Transverse colon (tissue), 3 donors: ENCODE results near the gene UQCC2.

Source experiments
- EP300 ChIP-seq: sonication (generic); formaldehyde crosslinking; IDR thresholded peaks from one replicate; pipeline ENCODE4 v1.6.1; 2017; ENCODE audit warnings: antibody characterized with exemption, low read depth
- POLR2A ChIP-seq: fragments of 450-650 bp; IDR thresholded peaks from one replicate; pipeline ENCODE4 v1.6.1; 2016; ENCODE audit warnings: antibody characterized with exemption, mild to moderate bottlenecking, moderate library complexity
- TF ChIP-seq, protein P1 (sequence below), 5 experiments: fragments of 200-600 bp in 3 of 5; fragments of 450-650 bp in 2 of 5; sonication (generic) in 3 of 5; IDR thresholded peaks; 1 replicate in 2 of 5; 2 replicates in 3 of 5; pipeline ENCODE4 v1.5.1; 2016 to 2017; ENCODE audit warnings: antibody characterized with exemption in 5 of 5, inconsistent platforms in 3 of 5, mild to moderate bottlenecking in 2 of 5, moderate library complexity in 1 of 5

DNA sequence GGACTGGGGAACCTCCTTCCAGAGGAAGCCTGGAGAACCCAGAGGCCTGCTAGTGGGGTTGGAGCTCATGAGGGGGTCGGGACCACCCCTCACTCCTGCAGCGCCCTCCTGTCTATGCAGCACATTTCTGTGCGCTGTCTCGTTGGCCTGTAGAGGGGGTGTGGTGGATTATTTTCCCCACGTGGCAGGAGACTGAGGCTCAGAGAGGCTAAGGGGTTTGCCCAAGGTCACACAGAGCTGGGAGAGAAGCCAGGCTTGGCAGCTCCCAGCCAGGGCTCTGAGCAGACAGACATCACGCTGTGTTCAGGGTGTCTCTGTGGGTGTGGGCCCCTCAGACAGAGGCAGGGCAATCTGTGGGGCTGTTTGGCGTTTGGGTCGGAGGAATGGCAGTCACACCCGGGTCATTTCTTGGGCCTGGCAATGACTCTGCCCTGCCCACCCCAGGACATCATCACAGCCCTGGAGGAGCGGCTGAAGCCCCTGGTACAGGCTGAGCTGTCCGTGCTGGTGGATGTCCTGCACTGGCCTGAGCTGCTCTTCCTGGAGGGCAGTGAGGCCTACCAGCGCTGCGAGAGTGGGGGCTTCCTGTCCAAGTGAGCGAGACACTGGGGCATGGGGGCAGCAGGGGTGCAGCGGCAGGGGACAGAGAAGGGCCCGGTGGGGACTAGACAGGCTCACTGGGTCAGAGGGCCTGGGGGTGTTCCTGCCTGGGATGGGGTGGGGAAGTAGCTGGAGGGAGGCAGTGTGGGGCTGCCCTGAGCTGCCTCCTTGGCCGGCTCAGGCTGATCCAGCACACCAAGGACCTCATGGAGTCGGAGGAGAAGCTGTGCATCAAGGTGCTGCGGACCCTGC lies 27.7 kb downstream of the UQCC2 start:
- TF ChIP-seq, protein P1, sequence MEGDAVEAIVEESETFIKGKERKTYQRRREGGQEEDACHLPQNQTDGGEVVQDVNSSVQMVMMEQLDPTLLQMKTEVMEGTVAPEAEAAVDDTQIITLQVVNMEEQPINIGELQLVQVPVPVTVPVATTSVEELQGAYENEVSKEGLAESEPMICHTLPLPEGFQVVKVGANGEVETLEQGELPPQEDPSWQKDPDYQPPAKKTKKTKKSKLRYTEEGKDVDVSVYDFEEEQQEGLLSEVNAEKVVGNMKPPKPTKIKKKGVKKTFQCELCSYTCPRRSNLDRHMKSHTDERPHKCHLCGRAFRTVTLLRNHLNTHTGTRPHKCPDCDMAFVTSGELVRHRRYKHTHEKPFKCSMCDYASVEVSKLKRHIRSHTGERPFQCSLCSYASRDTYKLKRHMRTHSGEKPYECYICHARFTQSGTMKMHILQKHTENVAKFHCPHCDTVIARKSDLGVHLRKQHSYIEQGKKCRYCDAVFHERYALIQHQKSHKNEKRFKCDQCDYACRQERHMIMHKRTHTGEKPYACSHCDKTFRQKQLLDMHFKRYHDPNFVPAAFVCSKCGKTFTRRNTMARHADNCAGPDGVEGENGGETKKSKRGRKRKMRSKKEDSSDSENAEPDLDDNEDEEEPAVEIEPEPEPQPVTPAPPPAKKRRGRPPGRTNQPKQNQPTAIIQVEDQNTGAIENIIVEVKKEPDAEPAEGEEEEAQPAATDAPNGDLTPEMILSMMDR (IDR thresholded peaks at IDR 0.05), result no peak
- no peak for TF ChIP-seq EP300
- TF ChIP-seq POLR2A, result no peak
